ENCODE results near the gene XBP1. TPM values are rescaled to one million over a fixed set of nuclear protein-coding genes. Genes with fewer than 3 reads are reported as not detected.

The XBP1 gene
- total and polyA plus RNA-seq, 2 of the 8 experiments (the other 6 are each of a cell fraction or from before 2014, with no cell fraction given): 99.8 to 131 TPM

GRCh38 chr22:28813772-28814518, 13.6 kb upstream of the XBP1 start:
- H4K91ac ChIP-seq (replicated peaks; ENCODE audit: insufficient read length, low read length): no peak overlapping the region
- no peak overlapping the region for H3K4ac ChIP-seq (replicated peaks; ENCODE audit: insufficient read length, low read depth, low read length)
- H3K14ac ChIP-seq (ENCODE audit: insufficient read length): no peak overlapping the region
- no peak for DNase-seq (ENCODE audit: low read depth in 1 of 2, low spot score in 2 of 2)
- H3K9me3 ChIP-seq (ENCODE audit: insufficient read depth in 2 of 2, low read depth in 1 of 2, low read length in 1 of 2): no peaks in the 10 kb centered on the region
- no peak overlapping the region for H3K4me2 ChIP-seq (ENCODE audit: insufficient read depth in 1 of 2, low read depth in 2 of 2, low read length in 2 of 2)
- H2BK20ac ChIP-seq (ENCODE audit: low read length): no peak overlapping the region
- ChIA-PET CTCF (ENCODE audit: partially characterized antibody) (interaction anchor here (0.8 to 1.8 kb wide), 6 partner anchors 8 to 227 kb away, joined by 3 to 9 read pairs (median 4); no protein-coding TSS in a partner anchor), POLR2A (ENCODE audit: partially characterized antibody) (interaction anchor here (0.5 to 3.1 kb wide), 4 partner anchors 14 to 85 kb away, joined by 3 to 18 read pairs (median 4); partner anchors contain the start of gene XBP1)
- H3K56ac ChIP-seq (replicated peaks; ENCODE audit: insufficient read length, low read depth, low read length): no peak overlapping the region
- H4K8ac ChIP-seq (ENCODE audit: extremely low read depth, insufficient read depth, low read length): no peak overlapping the region
- no peak overlapping the region for H2BK12ac ChIP-seq (ENCODE audit: low read depth, low read length)
- H3K27me3 ChIP-seq (replicated peaks in 1 of 4; ENCODE audit: control insufficient read depth in 3 of 4, extremely low read depth in 1 of 4, insufficient read depth in 3 of 4, low read length in 3 of 4): no peaks in the 10 kb centered on the region
- no peak overlapping the region for H2BK15ac ChIP-seq (ENCODE audit: low read length)
- no peak overlapping the region for H2AFZ ChIP-seq (ENCODE audit: low read length)
- H3K4me3 ChIP-seq (ENCODE audit: extremely low read depth in 1 of 4, insufficient read depth in 2 of 4, low read depth in 3 of 4, low read length in 4 of 4): no peak overlapping the region
- no peaks in the 10 kb centered on the region; the same call in 1 of the 2 replicates for H3K79me1 ChIP-seq (ENCODE audit: low read depth, low read length)
- H3K23me2 ChIP-seq (ENCODE audit: low read depth, low read length): peaks cover 2% of the 10 kb centered on the region; the same call in 1 of the 2 replicates
- no peak overlapping the region for H3K18ac ChIP-seq (ENCODE audit: extremely low read depth, low read length)
- no peak overlapping the region for H2BK5ac ChIP-seq (ENCODE audit: low read depth, low read length)
- no peaks in the 10 kb centered on the region for H3K79me2 ChIP-seq (ENCODE audit: control insufficient read depth in 1 of 2, insufficient read depth in 2 of 2, low read length in 2 of 2)
- H4K5ac ChIP-seq (ENCODE audit: insufficient read length, low read depth, low read length): no peak overlapping the region
- H3K27ac ChIP-seq (ENCODE audit: low read depth, low read length): no peak overlapping the region
- no peak overlapping the region for H3K9ac ChIP-seq (replicated peaks in 1 of 4; ENCODE audit: extremely low read depth in 1 of 4, low read depth in 3 of 4, low read length in 3 of 4)
- no peaks in the 10 kb centered on the region for H3K36me3 ChIP-seq (ENCODE audit: control insufficient read depth in 2 of 4, insufficient read depth in 4 of 4, low read length in 3 of 4)
- H2AK5ac ChIP-seq (ENCODE audit: low read depth, low read length): no peak overlapping the region
- H4K20me1 ChIP-seq (replicated peaks in 1 of 2; ENCODE audit: control insufficient read depth in 1 of 2, insufficient read depth in 2 of 2, low read length in 2 of 2): no peaks in the 10 kb centered on the region
- no peak overlapping the region for H3K23ac ChIP-seq (ENCODE audit: insufficient read length)
- no peaks in the 10 kb centered on the region for H3K4me1 ChIP-seq (replicated peaks in 1 of 4; ENCODE audit: control insufficient read depth in 3 of 4, insufficient read depth in 4 of 4, low read length in 3 of 4)
- 85% methylated on average over 2 of the region's 2 CpGs; no CpG with 5 or more reads in 1 of the 2 experiments for WGBS, 2 experiments (ENCODE audit: extremely low coverage in 1 of 2, insufficient coverage in 1 of 2, insufficient read length in 1 of 2, insufficient replicate concordance in 2 of 2, low coverage in 1 of 2, low lambda C conversion rate in 2 of 2, missing lambda C conversion rate in 1 of 2)
- no peak overlapping the region for H2BK120ac ChIP-seq (replicated peaks; ENCODE audit: low read depth, low read length)
- FAIRE-seq: no peak
- no peak for TF ChIP-seq POLR2A (IDR thresholded peaks at IDR 0.05; ENCODE audit: control extremely low read depth in 1 of 2, low read depth in 2 of 2, low read length in 2 of 2)
- no peak for TF ChIP-seq POU5F1 (IDR thresholded peaks at IDR 0.05; ENCODE audit: low read depth, low read length)
- no peak for TF ChIP-seq USF2 (IDR thresholded peaks at IDR 0.05; ENCODE audit: low read length)
- no peak for TF ChIP-seq POLR2AphosphoS5 (IDR thresholded peaks at IDR 0.05; ENCODE audit: low read depth, low read length)
- no peak for TF ChIP-seq KDM5A (IDR thresholded peaks at IDR 0.05; ENCODE audit: low read length)
- no peak for TF ChIP-seq GTF2F1 (IDR thresholded peaks at IDR 0.05; ENCODE audit: borderline replicate concordance, low read depth, low read length)
- TF ChIP-seq CREB1 (IDR thresholded peaks at IDR 0.05): no peak
- TF ChIP-seq TCF12 (IDR thresholded peaks at IDR 0.05; ENCODE audit: low read depth, low read length): no peak
- no peak for TF ChIP-seq SIX5 (IDR thresholded peaks at IDR 0.05; ENCODE audit: low read depth, low read length)
- no peak for TF ChIP-seq SRF (IDR thresholded peaks at IDR 0.05; ENCODE audit: low read depth, low read length)
- TF ChIP-seq RAD21 (IDR thresholded peaks at IDR 0.05 in 1 of 2, conservative IDR thresholded peaks at IDR 0.05 in 1 of 2; ENCODE audit: low read depth in 2 of 2, low read length in 2 of 2): no peak
- no peak for TF ChIP-seq SP2 (IDR thresholded peaks at IDR 0.05; ENCODE audit: low read length)

Measured in H1 (cell line).